ENCODE measurements around the gene GGT7. TPM values are rescaled to one million over a fixed set of nuclear protein-coding genes. Genes with fewer than 3 reads are reported as not detected.

The GGT7 gene
- total RNA-seq, 1 donor, result 12.7 TPM

- no peaks in the 10 kb centered on the region for H3K4me1 ChIP-seq (ENCODE audit: insufficient read depth, low read length)
- H3K36me3 ChIP-seq (ENCODE audit: insufficient read depth, low read length), result no peaks in the 10 kb centered on the region
- no peak overlapping the region for H3K4me2 ChIP-seq (ENCODE audit: insufficient read depth, low read length)
- no peak for TF ChIP-seq CTCF (IDR thresholded peaks at IDR 0.05; ENCODE audit: extremely low read depth, low read depth, low read length)
- H4K20me1 ChIP-seq (ENCODE audit: insufficient read depth, low read length), result peaks cover 51% of the 10 kb centered on the region
- H3K9me3 ChIP-seq (ENCODE audit: low read depth, low read length), result no peaks in the 10 kb centered on the region
- no peak overlapping the region for H3K4me3 ChIP-seq (ENCODE audit: insufficient read depth, low read length)
- H3K79me2 ChIP-seq (ENCODE audit: insufficient read depth, low read length), result peaks cover 78% of the 10 kb centered on the region
- H3K27ac ChIP-seq (ENCODE audit: low read depth, low read length), result no peak overlapping the region
- no peak overlapping the region for H2AFZ ChIP-seq (ENCODE audit: low read length)
- H3K27me3 ChIP-seq (ENCODE audit: insufficient read depth, low read length), result no peaks in the 10 kb centered on the region
- DNase-seq (ENCODE audit: insufficient read length, low spot score, missing footprints), result no peak
These were observed 66.4 kb downstream of the GGT7 start for GRCh38 chr20:34806255-34806654.

GRCh38 chr20:34798871-34799270 lies 73.8 kb downstream of the GGT7 start:
- Histone ChIP-seq H3K36me3 (ENCODE audit: insufficient read depth, low read length) (no peaks in the 10 kb centered on the region), H3K9me3 (ENCODE audit: low read depth, low read length) (no peaks in the 10 kb centered on the region), H2AFZ (ENCODE audit: low read length) (no peak overlapping the region), H3K4me2 (ENCODE audit: insufficient read depth, low read length) (no peak overlapping the region), H4K20me1 (ENCODE audit: insufficient read depth, low read length) (peaks cover 42% of the 10 kb centered on the region), H3K4me3 (ENCODE audit: insufficient read depth, low read length) (no peak overlapping the region), H3K79me2 (ENCODE audit: insufficient read depth, low read length) (peaks cover 96% of the 10 kb centered on the region), H3K27me3 (ENCODE audit: insufficient read depth, low read length) (no peaks in the 10 kb centered on the region), H3K27ac (ENCODE audit: low read depth, low read length) (no peak overlapping the region), H3K4me1 (ENCODE audit: insufficient read depth, low read length) (no peaks in the 10 kb centered on the region)
- no peak for TF ChIP-seq CTCF (IDR thresholded peaks at IDR 0.05; ENCODE audit: extremely low read depth, low read depth, low read length)
- DNase-seq (ENCODE audit: insufficient read length, low spot score, missing footprints), result no peak

GRCh38 chr20:34798328-34798727 lies 74.3 kb downstream of the GGT7 start:
- no peak for DNase-seq (ENCODE audit: insufficient read length, low spot score, missing footprints)
- no peaks in the 10 kb centered on the region for H3K27me3 ChIP-seq (ENCODE audit: insufficient read depth, low read length)
- peaks cover 97% of the 10 kb centered on the region for H3K79me2 ChIP-seq (ENCODE audit: insufficient read depth, low read length)
- no peak overlapping the region for H3K27ac ChIP-seq (ENCODE audit: low read depth, low read length)
- H3K4me1 ChIP-seq (ENCODE audit: insufficient read depth, low read length), result no peaks in the 10 kb centered on the region
- H3K36me3 ChIP-seq (ENCODE audit: insufficient read depth, low read length), result no peaks in the 10 kb centered on the region
- no peaks in the 10 kb centered on the region for H3K9me3 ChIP-seq (ENCODE audit: low read depth, low read length)
- no peak overlapping the region for H3K4me2 ChIP-seq (ENCODE audit: insufficient read depth, low read length)
- H4K20me1 ChIP-seq (ENCODE audit: insufficient read depth, low read length), result peaks cover 40% of the 10 kb centered on the region
- H3K4me3 ChIP-seq (ENCODE audit: insufficient read depth, low read length), result no peak overlapping the region
- no peak for TF ChIP-seq CTCF (IDR thresholded peaks at IDR 0.05; ENCODE audit: extremely low read depth, low read depth, low read length)
- no peak overlapping the region for H2AFZ ChIP-seq (ENCODE audit: low read length)

- no peaks in the 10 kb centered on the region for H3K9me3 ChIP-seq (ENCODE audit: low read depth, low read length)
- peaks cover 97% of the 10 kb centered on the region for H3K79me2 ChIP-seq (ENCODE audit: insufficient read depth, low read length)
- H3K4me3 ChIP-seq (ENCODE audit: insufficient read depth, low read length), result no peak overlapping the region
- DNase-seq (ENCODE audit: insufficient read length, low spot score, missing footprints), result no peak
- TF ChIP-seq CTCF (IDR thresholded peaks at IDR 0.05; ENCODE audit: extremely low read depth, low read depth, low read length), result no peak
- H3K27ac ChIP-seq (ENCODE audit: low read depth, low read length), result no peak overlapping the region
- peaks cover 41% of the 10 kb centered on the region for H4K20me1 ChIP-seq (ENCODE audit: insufficient read depth, low read length)
- H2AFZ ChIP-seq (ENCODE audit: low read length), result no peak overlapping the region
- H3K27me3 ChIP-seq (ENCODE audit: insufficient read depth, low read length), result no peaks in the 10 kb centered on the region
- no peak overlapping the region for H3K4me2 ChIP-seq (ENCODE audit: insufficient read depth, low read length)
- H3K36me3 ChIP-seq (ENCODE audit: insufficient read depth, low read length), result no peaks in the 10 kb centered on the region
- no peaks in the 10 kb centered on the region for H3K4me1 ChIP-seq (ENCODE audit: insufficient read depth, low read length)
These were observed 75.4 kb downstream of the GGT7 start for GRCh38 chr20:34797012-34797995.
